ENCODE measurements around the gene GSC2.

GRCh38 chr22:19172213-19173046, 22.3 kb upstream of the GSC2 start:
- TF ChIP-seq MXI1 (IDR thresholded peaks at IDR 0.05; ENCODE audit: borderline replicate concordance, low read depth, low read length) (no peak), SMC3 (IDR thresholded peaks at IDR 0.05; ENCODE audit: low read depth, low read length) (no peak), MAFK (IDR thresholded peaks at IDR 0.05; ENCODE audit: low read depth, low read length) (no peak), POLR2A (IDR thresholded peaks at IDR 0.05; ENCODE audit: low read depth, low read length) (no peak), BHLHE40 (IDR thresholded peaks at IDR 0.05; ENCODE audit: low read depth, low read length) (no peak)
- TF ChIP-seq, protein P1, sequence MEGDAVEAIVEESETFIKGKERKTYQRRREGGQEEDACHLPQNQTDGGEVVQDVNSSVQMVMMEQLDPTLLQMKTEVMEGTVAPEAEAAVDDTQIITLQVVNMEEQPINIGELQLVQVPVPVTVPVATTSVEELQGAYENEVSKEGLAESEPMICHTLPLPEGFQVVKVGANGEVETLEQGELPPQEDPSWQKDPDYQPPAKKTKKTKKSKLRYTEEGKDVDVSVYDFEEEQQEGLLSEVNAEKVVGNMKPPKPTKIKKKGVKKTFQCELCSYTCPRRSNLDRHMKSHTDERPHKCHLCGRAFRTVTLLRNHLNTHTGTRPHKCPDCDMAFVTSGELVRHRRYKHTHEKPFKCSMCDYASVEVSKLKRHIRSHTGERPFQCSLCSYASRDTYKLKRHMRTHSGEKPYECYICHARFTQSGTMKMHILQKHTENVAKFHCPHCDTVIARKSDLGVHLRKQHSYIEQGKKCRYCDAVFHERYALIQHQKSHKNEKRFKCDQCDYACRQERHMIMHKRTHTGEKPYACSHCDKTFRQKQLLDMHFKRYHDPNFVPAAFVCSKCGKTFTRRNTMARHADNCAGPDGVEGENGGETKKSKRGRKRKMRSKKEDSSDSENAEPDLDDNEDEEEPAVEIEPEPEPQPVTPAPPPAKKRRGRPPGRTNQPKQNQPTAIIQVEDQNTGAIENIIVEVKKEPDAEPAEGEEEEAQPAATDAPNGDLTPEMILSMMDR (conservative IDR thresholded peaks at IDR 0.05; ENCODE audit: low read depth, low read length), result no peak
- TF ChIP-seq, protein P2, sequence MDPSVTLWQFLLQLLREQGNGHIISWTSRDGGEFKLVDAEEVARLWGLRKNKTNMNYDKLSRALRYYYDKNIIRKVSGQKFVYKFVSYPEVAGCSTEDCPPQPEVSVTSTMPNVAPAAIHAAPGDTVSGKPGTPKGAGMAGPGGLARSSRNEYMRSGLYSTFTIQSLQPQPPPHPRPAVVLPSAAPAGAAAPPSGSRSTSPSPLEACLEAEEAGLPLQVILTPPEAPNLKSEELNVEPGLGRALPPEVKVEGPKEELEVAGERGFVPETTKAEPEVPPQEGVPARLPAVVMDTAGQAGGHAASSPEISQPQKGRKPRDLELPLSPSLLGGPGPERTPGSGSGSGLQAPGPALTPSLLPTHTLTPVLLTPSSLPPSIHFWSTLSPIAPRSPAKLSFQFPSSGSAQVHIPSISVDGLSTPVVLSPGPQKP (IDR thresholded peaks at IDR 0.05; ENCODE audit: borderline replicate concordance, low read depth, low read length), result no peak

Data from IMR-90 (cell line).